T-helper 1 cell treated with Interleukin-12 subunit alpha and Interleukin-12 subunit beta and Interleukin-4 antibody, amounts not matched to agents 30 μg/mL and 1 μg/mL, for 36 hours (primary cell): ENCODE data around the gene TGIF2LX.
"Not testable (repeated sequence)": the region's sequence is repeated elsewhere in the genome, so short reads cannot be mapped to it uniquely, and the experiment has no call there.

ENCODE experiments used
- H3K27ac Mint-ChIP-seq: one replicate; pipeline ENCODE4 v1.8.0; 2021; ENCODE audit warnings: mild to moderate bottlenecking, mixed read lengths
- H3K27me3 Mint-ChIP-seq: one replicate; pipeline ENCODE4 v1.8.0; 2021; ENCODE audit warnings: low read depth, mixed read lengths
- H3K36me3 Mint-ChIP-seq: one replicate; pipeline ENCODE4 v1.8.0; 2021; ENCODE audit warnings: low read depth, mixed read lengths
- H3K4me1 Mint-ChIP-seq: one replicate; pipeline ENCODE4 v1.8.0; 2021; ENCODE audit warnings: low read depth, mixed read lengths
- H3K4me3 Mint-ChIP-seq: one replicate; pipeline ENCODE4 v1.8.0; 2021; ENCODE audit warnings: mild to moderate bottlenecking, moderate library complexity, mixed read lengths
- H3K9me3 Mint-ChIP-seq: one replicate; pipeline ENCODE4 v1.8.0; 2021; ENCODE audit warnings: mixed read lengths

The TGIF2LX gene

GRCh38 chrX:89921665-89922064, at the start of gene TGIF2LX:
TSS of gene TGIF2LX (plus strand) at chrX:89921908. CDS start at chrX:89922086, 178 bp downstream.
- not testable (repeated sequence) for H3K36me3 Mint-ChIP-seq, H3K9me3 Mint-ChIP-seq, H3K27ac Mint-ChIP-seq, H3K4me1 Mint-ChIP-seq, H3K27me3 Mint-ChIP-seq, H3K4me3 Mint-ChIP-seq

GRCh38 chrX:89922338-89922934, 728 bp downstream of the TGIF2LX start:
- H3K9me3 Mint-ChIP-seq, H3K36me3 Mint-ChIP-seq, H3K4me1 Mint-ChIP-seq, H3K27me3 Mint-ChIP-seq, H3K27ac Mint-ChIP-seq, H3K4me3 Mint-ChIP-seq: not testable (repeated sequence)

- not testable (repeated sequence) for H3K27ac Mint-ChIP-seq, H3K36me3 Mint-ChIP-seq, H3K27me3 Mint-ChIP-seq, H3K9me3 Mint-ChIP-seq, H3K4me1 Mint-ChIP-seq, H3K4me3 Mint-ChIP-seq
Observed at GRCh38 chrX:89943077-89943476, 21.4 kb downstream of the TGIF2LX start.

DNA sequence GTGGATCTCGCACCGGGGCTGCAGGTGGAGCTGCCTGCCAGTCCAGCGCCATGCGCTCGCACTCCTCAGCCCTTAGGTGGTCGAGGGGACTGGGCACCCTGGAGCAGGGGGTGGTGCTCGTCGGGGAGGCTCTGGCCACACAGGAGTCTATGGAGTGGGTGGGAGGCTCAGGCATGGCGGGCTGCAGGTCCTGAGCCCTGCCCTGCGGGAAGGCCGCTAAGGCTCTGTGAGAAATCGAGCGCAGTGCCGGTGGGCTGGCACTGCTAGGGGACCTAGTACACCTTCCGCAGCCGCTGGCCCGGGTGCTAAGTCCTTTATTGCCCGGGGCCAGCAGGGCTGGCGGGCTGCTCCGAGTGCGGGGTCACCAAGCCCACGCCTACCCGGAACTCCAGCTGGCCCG, 43.9 kb downstream of the TGIF2LX start:
- H3K9me3 Mint-ChIP-seq, H3K27ac Mint-ChIP-seq, H3K4me1 Mint-ChIP-seq, H3K27me3 Mint-ChIP-seq, H3K4me3 Mint-ChIP-seq, H3K36me3 Mint-ChIP-seq: not testable (repeated sequence)
